Measurements from ENCODE around the gene DHRS3.

The DHRS3 gene

DNA sequence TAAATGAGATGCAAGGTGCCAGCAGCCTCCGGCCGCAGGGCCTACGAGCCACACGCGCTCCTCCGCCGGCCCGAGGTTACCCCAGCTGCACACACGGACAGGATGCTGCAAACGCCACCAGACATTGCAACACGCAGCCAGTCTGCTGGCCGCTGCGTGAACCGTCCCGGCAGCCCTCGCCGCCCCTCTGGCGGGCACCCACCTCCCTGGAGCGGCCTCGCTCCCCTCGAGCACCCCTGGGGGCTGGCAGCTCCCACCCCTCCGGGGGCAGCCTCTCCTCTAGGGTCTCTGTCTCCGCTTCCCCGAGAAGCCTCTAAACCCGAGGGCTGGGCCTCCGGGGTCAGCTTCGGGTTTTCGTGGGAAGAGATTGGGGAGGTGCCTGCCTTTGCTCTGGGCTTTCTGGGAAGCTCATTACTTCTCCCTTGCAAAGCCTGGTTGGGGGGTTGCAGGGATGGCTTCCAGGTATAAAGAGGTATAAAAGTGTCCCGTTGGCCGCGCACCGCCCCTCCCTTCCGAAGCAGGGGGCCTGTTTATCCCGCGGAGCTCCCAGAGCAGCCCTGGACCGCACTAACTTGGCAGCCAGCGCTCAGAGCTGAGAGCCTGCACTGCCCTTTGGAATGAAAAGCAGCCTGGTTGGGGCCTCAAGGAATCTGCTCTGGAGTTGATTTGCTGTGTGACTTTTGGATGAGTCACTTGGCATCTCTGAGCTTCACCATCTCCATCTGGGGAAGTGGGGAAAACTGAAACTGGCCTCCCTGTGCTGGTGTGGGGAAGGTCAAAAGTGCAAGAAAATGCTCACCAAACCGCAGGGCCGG, 21.8 kb downstream of the DHRS3 start:
- DNase-seq (ENCODE audit: low read depth) = no peak

DNA sequence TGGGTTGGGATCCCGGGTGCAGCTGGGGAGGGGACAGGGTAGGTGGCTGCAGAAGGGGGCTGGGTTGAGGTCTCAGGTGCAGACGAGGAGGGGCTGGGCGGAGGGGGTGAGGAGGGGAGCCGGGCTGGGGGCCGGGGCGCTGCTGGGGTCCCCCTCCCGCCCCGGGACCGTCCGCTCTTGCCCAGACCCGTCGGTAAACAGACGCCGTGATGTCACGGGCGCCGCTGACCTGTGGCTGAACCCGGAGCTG, 22.3 kb downstream of the DHRS3 start:
- no peak for DNase-seq (ENCODE audit: low read depth)

DNA sequence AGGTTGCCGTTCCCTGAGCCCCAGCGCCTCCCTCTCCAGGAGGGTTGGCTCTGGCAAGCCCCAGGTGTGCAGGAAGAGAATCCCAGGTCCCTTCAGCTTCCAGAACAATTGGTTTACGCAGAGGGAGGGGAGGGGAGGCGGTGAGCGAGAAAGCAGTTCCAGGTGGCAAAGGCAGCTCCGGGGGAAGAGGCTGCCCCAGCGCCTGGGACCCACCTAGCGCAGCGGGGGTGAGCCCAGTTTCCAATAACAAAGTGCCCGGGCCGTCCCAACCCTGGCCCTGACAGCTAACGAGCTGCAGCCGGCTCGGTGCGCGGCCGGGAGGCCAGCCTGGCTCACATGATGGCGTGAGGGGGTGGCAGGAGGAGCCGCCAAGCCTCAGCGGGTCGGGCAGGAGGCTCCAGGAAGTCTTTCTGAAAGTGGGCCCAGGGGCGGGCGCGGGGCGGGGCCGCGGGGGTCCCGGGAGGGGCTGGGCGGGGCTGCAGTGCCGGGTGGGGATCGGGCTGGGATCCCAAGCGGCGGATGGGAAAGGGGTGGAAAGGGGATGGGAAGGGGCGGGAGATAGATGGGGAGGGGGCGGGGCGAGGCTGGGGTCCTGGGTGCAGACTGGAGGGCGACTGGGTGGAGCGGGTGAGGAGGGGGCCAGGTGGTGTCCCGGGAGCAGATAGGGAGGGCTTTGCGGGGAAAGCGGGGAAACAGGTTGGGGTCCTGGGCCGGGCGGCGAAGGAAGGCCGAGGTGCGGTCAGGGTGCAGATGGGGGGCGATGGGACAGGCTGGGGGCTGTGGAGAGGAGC, 22.8 kb downstream of the DHRS3 start:
- DNase-seq (ENCODE audit: low read depth) = no peak

DNA sequence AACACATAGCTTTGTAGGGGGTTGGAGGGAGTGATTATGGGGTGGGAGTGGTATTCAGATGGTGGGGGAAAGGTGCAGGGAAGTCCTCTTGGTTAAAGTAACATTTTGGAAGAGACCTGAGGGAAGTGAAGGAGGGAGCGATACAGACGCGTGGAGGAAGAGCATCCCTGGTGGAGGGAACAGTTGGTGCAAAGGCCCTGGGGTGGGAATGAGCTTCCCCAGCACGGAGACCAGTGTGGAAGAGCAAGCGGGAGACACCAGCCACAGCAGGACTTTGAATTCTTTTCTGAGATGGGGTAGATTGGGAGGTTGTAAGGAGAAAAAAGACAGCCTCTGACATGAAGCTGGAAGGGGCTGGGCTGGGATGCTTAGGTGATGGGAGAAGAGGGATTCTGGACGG, 23.5 kb downstream of the DHRS3 start:
- DNase-seq (ENCODE audit: low read depth) = no peak

DNA sequence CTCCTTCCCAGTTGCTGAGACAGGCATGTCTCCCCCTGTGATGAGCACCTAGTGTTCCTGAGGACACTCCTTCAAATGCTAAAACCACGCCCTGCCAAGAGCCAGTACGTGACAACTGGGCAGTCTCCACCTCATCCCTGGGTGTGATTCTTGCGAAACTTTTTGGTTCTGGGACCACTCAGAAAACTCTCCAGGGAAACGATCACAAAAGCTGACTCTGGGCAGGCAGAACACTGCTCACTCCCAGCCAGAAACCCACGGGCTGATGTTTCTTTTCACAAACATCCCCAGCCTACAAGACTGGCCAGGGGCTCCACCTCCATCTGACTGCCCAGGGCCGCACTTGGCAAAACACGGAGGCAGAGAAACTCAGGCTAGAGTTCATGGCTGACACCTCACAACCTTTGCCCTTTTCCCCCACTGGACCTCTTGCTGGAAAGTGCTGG, 24.4 kb downstream of the DHRS3 start:
- no peak for DNase-seq (ENCODE audit: low read depth)

DNA sequence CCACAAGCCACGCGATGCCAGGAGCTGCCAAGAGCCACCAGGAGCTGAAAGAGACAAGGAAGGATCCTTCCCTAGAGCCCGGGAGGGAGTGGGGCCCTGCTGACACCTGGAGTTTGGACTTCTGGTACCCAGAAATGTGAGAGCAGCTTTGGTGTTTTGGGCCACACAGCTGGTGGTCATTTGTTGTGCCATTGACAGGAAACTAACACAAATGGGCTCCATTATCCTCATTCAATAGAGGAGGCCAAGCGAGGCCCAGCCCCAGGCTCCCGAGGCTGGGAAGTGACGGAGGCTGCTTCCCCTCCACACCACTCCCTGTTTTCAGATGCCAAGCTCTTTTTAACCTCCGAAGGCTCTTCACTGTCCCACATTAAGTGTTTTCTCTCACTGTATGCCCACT, 25.5 kb downstream of the DHRS3 start:
- DNase-seq (ENCODE audit: low read depth) = no peak

DNA sequence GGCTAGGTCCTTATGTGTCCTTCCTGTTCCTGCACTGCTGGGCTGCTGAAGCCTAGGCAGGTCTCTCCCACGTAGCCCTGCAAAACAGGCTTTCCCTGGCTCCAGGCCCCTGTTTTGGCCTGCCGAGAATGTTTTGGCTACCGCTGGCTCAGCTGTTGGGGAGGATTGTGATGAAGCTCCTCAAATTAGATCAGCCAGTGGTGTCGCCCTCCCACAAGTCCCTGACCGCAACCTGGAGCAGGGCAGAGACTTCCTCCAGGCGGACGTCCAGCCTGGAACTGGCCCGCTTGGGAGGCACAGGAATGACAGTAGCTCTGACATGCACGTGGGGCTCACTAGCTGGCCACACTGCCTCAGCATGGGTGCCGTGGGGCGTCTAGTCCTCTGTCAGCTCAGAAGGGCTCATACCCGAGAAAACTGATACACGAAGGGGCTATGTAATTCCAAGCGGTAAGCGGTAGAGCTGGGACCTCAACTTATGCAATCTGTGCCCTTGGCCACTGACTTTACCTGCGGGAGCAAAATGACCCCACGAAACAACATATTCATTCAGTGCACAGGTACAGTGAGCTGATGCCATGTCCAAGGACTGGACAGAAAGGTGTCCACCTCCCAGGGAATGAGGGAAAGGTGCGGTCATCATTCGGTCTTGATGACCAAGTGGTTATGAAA, 26.6 kb downstream of the DHRS3 start:
- no peak for DNase-seq (ENCODE audit: low read depth)

DNA sequence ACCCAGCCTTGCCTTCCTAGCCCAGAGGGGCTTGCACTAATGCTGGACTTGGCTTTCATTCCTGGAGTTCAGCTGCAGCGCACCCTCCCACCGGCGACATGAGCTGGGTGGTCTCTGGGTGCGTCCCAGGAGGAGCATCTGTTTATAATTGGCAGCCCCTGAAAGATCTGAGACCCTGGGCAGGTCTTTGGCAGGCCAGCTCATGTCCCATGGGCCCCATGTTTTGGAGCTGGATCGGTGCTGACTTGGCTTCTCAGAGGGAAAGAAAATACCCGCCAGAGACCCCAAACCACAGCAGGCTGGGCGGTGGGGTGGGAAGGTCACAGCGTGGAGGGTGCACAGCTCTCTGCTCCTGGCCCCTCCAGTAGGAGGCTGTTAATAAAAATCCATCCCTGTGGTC, 29.3 kb downstream of the DHRS3 start:
- DNase-seq (ENCODE audit: low read depth) = no peak

DNA sequence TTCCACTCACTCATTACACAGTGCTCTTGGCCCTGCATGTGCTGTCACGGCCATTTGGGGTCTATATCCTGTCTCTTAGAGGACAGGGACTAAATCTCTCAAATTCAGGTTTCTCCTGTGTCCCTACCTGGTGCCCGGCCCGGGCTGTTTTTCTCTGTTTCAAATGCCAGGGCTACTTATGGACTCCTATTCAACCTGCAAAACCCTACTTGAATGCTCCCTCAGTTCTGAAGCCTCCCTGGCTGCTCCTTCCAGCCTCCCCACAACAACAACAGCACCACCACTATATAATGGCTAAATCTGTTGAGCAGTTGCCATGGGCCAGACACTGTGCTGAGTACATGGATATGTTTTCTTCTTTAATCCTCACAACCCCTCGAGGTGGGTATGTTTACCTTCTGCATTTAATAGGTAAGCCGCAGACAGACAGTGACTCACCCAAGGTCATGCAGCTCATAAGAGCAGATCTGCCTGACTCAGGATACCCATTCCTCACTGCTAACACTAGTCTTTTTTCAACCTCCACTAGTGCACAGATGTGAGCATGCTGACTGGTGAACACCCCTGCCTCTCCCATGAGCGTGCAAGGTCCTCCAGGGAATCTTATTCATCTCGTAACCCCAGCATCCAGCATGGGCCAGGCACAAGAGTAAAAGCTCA, 29.9 kb downstream of the DHRS3 start:
- DNase-seq (ENCODE audit: low read depth) = no peak

DNA sequence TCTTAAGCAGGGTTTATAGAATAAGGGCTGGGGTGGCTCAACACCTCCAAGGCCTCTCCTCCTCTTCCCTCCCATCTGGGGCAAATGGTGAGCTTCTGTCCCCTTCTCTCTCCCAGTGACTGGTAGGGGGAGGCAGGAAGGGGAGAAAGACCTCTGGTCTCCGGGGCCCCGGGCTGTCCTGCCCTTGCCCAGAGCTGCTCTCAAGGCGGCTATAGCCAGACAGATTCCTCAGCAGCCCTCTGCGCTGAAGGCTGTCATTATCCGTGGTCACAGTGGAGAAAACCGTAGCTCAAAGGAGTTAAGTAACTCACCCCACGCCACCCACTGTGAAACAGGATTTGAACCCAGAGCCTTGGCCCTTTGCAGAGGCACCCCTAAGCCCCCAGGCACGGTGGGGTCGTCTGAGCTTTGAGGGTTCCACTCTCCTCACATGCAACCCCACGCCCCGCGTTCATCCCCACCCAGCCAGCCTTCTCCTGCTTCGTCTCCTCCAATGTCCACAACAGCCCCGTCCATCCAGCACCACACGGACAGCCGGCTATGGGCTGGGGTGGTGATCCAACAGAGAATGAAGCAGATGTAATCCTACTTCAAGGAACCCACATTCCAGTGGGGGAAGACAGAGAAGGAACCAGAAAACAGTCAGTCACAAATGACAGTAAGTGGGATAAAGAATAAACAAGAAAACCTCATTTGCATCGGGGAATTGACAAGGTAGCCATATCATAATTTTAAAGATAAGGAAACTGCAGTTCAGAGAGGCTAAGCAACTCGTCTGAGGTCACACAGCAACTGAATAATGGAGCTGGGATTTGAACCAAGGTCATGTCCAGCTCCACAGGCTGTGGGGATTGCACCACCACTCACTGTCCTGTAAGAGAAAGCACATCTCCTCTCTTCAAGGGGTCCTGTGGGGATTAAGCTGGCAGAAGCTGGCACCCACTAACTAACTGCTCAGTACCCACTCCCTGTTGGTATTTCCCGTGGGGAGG, 31.8 kb downstream of the DHRS3 start:
- DNase-seq (ENCODE audit: low read depth) = no peak

DNA sequence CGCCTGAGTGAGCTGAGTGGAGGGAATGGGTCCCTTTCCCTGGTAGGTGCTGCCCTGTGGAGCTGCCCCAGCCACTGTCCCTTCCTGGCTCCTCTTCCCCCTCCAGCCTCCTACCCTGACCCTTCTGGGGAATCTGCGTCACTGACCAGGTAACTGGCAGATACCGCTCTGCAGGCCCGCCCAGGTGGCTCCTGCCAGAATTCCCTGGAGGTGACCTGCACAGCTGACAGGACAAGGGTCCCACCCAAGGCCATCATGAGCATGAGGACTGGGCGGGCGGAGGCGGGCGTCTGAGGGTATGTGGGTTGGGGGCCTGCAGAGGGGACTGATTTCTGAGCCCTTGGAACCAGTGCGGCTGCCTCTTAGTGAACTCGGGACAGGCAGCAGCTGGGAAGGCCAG, 32.5 kb downstream of the DHRS3 start:
- no peak for DNase-seq (ENCODE audit: low read depth)

DNA sequence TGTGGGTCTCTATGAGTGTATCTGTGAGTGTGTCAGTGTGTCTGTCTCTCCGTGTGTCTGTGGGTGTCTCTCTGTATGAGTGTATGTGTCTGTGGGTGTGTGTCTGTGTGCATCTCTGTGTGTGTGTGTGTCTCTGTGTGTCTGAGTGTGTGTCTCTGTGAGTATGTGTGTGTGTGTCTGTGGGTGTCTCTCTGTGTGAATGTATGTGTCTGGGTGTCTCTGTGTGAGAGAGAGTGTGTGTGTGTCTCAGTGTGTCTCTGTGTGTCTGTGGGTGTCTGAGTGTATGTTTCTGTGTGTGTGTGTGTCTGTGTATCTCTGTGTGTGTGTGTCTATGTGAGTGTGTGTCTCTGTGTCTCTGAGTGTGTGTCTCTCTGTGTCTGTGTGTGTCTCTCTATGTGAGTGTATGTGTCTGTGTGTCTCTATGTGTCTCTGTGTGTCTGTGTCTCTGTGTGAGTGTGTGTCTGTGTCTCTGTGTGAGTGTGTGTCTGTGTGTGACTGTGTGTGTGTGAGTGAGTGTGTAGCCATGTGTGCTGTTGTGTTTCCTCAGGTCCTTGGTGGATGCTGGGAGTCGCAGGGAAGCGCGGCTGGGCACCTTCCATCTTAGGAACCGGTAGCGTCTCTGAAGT, 33.0 kb downstream of the DHRS3 start:
- DNase-seq (ENCODE audit: low read depth) = no peak

DNA sequence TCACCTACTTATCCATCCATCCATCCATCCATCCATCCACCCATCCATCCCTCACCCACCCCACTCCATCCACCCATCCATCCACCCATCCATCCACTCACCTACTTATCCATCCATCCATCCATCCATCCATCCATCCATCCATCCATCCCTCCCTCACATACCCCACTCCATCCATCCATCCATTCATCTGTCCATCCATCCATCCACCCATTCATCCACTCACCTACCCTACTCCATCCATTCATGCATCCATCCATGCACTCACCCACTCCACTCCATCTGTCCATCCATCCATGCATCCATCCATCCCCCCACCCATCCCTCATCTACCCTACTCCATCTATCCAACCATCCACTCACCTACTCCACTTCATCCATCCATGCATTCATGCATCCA, 34.5 kb downstream of the DHRS3 start:
- DNase-seq (ENCODE audit: low read depth) = no peak

DNA sequence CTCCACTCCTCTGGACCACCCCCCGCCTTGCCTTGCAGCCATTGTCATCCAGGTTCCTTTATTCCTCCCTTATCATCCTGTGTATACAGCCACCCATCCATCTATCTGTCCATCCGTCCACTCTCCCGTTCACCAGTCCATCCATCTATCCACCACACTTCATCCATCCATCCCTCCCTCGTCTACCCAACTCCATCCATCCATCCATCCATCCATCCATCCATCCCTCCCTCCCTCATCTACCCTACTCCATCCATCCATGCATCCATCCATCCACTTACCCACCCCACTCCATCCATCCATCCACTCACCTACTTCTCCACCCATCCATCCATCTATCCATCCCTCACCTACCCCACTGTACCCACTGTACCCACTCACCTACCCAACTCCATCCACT, 35.4 kb downstream of the DHRS3 start:
- no peak for DNase-seq (ENCODE audit: low read depth)

DNA sequence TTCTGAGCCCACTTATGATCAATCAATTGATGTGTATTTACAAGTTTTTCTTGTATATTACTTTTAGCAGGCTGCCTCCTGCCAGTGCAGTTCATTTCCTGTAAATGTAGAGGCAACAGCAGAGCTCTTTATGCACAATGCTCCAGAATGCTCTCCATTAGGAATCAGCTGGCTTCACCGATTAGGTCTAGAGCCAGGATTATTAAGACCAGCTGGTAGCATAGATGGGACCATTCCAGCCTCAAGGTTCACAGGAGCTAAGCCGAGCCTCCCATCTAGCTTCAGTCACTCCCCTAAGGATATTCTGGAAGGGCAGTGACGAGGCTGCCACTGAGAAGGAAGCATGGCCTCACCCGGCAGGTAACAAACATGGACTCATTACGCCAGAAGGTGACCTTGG, 36.8 kb downstream of the DHRS3 start:
- no peak for DNase-seq (ENCODE audit: low read depth)

DNA sequence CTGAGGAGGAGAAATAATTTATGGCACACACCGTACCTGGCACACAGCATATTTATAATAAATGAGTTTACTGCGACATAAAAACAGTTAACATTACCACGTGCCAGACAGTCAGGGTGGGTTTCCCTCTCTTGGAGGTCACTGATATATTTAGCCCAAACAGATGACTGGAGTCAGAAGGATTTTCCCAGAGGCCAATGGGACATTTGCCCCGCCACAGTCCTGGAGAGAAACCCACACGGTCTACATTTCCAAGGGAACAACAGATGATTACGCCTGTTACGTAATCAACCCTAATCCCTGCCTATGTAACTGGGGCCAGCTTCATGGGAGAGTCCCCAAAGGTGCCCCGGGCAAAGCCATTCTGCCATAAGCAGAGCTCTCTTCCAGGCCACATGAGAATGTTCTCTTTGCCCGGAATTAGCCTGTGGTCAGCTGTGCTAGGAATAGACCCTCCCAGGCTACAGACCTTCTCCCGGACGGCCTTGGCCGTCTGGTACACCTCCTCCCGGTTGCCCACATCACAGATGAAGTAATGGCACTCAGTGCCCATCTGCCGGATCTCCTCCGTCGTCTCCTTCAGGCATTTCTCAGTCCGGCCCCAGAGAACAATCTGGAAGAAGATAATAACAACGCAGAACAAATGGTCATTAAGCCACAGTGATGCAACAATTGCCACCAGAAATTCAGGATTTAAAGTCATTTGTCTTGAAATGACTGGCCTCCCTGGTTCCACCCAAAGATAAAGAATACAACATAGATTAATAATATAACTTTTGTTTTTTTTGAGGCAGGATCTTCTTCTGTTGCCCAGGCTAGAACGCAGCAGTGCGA, 37.7 kb downstream of the DHRS3 start:
- DNase-seq (ENCODE audit: low read depth) = no peak

DNA sequence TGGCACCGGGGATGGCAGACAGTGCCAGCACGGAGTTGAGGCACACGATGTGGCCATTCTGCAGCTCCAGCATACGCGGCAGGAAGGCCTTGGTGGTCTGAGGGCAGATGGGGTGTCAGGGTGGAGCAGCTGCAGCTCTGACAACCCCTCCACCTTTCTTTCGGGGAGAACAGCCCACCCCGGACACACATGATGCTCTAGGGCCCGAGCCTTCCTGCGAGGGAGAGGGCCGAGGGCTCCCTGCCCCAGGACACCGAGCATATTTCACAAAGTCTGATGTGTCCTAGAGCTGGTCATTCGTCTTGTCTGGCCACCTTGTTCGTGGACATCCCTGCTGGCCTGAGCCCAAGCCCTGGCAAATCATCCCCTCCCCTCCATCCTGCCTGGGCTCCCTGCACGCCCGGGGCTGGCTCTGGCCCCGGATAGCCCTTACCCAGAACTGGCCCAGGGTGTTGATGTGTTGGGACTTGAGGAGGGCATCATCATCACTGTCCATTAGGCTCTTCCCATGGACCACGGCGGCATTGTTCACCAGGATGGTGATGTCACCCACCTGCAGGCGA, 39.1 kb downstream of the DHRS3 start:
- DNase-seq (ENCODE audit: low read depth) = no peak

DNA sequence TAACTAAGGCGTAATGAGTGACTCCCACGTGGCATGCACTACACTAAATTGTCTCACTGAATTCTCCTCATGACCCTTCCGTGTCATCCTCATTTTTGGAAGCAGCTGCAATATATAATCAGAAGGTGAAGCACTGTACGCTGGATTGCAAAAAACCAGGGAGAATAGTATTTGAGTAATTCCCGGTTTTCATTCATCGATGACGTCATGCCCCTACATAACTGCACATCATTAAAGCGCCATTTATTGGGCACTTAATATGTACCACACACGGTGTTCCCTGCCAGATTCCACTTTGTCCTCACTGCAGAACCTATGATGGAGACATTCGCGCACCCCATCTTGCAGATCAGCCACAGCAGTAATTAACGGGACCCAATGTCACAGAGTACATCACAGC, 41.0 kb downstream of the DHRS3 start:
- DNase-seq (ENCODE audit: low read depth) = no peak

DNA sequence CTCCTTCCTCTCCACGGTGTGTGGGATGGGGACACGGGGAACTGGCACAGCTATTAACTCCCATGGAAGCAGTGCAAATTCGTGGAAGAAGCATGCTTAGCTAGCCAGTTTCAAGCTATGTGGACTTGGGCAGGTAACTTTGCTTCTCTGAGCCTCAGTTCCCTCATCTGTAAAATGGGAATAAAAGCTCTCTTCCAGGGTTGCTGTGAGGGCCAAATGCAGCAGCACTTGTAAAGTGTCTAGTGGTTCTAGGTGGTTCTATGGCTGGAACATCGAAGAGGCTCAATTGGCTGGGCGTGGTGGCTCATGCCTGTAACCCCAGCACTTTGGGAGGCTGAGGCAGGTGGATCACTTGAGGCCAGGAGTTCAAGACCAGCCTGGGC, 43.3 kb downstream of the DHRS3 start:
- DNase-seq (ENCODE audit: low read depth) = no peak
